GM21737 (cell line): Measurements from ENCODE around the gene COL5A1.
"Not testable (repeated sequence)": the region's sequence is repeated elsewhere in the genome, so short reads cannot be mapped to it uniquely, and the experiment has no call there.

Experiments
- ATAC-seq: cut with Tn5 transposase; IDR thresholded peaks from one replicate; pipeline ENCODE4 v1.9.1; 2021; ENCODE audit warnings: mild to moderate bottlenecking, moderate library complexity; ENCODE audit not compliant: unreplicated experiment

COL5A1 gene

DNA sequence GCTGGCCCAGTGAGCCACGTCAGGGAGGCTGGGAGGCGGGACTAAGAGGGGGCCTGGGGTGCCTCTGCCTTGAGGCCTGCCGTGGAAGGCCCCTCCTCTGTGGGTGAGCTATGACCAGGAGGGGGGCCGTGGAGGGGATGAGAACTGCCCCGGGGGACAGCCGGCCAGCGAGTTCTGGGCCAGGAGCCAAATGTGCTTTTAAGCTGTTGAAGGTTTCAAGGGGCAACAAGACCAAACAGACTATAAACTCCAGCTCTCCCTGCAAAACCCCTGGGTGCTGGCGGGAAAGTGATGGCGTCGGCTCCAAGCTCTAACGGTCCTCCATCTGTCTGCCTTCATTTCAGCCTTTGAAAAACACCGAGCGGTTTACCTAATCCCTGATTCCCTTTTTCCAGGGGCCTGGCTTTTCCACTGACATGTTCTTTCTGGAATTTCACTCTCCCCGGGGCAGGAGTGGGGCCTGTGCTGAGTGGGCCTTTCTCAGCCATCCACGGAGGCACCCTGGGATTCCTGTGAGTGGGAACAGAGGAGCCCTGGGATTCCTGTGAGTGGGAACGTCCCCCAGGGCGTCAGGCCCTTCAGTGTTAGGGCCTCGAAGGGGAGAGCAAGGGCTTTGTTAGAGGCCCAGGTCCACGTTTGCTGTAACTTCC is 65.6 kb downstream of the COL5A1 start:
- no peak for ATAC-seq

DNA sequence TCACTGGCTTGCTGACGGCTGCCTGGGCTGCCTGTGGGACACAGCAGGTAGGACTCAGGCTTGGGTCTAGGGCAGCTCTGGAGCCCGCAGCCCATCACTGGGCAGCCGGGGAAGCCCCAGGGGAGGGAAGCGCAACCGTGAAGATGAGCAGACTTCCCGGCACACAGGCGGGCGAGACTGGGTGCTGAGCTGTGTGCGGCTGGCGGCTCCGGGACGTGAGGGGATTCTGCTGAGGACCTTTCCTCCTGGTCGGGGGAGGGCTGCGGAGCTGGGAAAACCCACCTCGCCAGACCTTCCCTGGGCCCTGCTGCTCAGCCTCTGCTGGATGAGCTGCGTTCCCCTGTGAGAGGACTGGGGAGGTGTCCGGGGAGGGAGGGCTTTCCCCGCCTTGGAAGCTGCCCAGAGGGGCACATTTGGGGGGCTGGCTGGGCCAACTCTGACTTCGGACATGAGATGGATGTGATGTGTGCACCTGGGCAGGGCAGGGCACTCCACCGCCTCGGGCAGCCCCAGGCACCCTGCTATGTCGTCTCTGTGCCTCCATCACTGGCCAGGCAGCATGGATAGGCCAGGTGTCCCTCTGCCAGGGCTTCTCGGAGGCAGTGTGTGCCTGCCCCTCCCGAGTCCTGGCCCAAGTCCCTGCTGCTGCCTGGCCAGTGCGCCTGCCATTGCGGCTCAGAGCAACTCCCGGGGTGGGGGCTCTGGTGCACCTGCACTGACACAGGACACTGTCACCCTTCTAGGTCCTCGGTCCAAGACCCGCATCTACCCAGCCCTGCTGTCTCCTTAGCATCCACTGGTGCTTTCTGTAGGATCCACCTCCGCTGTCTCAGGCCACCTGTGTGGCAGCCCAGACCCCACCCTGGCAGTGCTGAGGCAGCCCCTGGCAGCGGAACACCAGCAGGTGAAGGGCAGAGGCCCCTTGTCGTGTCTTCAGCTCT is 66.4 kb downstream of the COL5A1 start:
- ATAC-seq = no peak

DNA sequence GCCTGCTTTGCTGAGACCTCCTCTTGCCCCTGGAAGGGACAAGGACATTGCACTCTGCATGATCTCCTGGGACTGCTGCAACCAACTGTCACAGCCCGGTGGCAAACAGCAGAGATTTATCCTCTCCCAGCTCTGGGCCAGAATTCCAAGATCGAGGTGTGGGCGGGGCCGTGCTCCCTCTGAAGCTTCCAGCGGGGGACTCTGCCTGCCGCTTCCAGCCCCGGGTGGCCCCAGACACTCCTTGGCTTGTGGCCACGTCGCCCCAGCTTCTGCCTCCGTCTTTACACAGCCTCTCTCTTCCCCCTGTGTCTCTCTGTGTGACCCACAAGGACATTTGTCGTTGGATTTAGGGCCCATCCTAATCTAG is 67.1 kb downstream of the COL5A1 start:
- ATAC-seq = no peak

DNA sequence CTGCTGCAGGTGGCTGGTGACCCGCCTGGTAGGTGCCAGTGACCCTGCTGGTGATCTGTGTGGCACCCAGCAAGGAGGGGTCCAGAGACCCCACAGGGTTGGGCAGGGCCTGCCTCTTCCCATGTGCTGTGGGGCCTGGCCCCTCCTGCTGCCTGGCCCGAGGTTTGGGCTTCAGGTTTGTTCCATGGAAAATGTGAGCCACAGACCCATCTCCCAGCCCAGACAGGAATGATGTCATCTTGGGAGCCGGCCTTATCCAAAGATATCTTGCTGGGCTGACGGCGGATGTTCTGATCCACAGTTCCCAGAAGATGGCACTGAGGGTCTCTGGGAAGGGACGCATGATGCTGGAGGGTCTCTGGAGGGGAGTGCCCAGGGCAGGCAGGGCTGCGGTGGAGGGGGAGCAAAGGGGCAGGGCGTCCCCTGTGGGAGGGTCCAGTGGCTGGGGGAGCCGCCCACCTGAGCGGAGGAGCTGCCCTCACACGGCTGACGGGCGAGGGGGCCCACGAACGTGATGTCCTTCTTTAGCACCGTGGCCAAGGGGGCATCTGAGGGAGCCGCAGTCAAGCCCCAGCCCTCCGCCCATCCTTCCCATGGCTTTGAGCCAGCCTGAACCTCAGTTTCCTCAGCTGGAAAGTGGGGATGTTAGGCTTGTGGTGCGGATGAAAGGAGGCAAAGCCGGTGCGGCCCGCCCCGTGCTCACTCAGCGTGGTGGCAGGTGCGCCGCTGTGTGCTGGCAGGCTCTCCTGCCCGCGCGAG is 68.1 kb downstream of the COL5A1 start:
- no peak for ATAC-seq

DNA sequence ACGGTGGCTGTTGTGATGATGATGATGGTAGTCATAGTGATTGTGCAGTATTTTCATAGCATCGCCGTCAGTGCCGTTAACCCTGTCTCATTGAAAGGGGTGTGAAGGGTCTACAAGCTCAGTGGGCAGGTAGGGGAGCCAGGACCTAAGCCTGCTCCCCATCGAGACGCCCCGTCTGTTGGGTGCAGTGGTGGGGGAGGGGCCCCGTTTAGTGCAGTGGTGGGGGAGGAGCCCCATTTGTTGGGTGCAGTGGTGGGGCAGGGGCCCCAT is 68.6 kb downstream of the COL5A1 start:
- no peak for ATAC-seq

DNA sequence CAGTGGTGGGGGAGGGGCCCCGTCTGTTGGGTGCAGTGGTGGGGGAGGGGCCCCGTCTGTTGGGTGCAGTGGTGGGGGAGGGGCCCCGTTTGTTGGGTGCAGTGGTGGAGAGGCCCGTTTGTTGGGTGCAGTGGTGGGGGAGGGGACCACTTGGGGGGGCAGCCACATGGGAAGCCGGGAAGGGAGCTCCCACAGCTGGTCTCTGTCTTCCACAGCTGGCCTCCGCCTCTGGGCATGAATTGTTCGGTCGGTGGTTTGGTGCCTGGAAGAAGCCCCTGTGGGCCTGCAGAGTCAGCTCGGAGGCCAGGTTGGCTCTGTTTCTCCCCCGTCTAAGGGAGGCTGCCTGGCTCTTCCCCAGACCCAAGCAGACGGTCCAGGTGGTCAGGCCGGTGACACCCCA is 69.3 kb downstream of the COL5A1 start:
- ATAC-seq = no peak

DNA sequence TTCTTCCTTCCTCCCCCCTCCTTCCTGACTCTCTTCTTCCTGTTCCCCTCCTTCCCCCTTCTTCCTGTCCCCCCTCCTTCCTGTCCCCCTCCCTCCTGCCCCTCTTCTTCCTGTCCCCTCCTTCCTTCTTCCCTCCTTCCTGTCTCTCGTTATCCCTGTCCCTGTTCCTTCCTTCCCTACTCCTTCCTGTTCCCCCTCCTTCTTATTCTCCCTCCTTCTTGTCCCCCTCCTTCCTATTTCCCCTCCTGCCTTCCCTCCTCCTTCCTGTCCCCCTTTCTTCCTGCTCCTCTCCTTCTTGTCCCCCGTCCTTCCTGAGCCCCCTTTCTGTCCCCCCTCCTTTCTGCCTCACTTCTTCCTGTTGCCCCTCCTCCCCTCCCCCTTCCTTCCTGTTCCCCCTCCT is 70.6 kb downstream of the COL5A1 start:
- no peak for ATAC-seq

DNA sequence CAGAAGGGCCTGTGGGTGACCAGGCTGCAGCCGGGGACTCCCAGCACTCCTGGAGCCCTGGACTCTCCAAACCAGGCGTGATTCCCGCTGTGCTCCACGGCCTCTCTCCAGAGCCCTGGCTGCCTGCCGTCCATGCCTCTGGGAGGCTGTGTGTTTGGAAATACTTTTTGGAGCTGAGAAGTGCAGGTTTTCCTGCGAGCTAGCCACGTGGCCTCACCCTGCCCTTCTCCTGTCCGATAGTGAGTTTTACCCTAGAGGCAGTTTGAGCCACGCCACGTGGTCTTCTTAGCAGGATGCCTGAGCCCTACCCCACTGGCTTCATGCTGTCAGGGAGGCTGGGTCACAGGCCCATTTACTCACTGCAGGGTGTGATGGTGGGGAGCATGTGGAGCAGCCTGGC is 71.3 kb downstream of the COL5A1 start:
- no peak for ATAC-seq

DNA sequence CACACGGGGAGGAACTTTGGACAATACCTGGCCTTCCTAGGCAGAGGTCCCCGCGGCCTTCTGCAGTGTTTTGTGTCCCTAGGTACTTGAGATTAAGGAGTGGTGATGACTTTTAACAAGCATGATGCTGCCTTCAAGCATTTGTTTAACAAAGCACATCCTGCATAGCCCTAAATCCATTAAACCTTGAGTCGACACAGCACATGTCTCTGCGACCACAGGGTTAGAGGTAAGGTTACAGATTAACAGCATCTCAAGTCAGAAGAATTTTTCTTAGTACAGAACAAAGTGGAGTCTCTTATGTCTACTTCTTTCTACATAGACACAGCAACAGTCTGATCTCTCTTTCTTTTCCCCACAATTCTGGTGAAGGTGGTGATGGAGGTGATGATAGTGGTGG is 73.9 kb downstream of the COL5A1 start:
- ATAC-seq = not testable (repeated sequence)

DNA sequence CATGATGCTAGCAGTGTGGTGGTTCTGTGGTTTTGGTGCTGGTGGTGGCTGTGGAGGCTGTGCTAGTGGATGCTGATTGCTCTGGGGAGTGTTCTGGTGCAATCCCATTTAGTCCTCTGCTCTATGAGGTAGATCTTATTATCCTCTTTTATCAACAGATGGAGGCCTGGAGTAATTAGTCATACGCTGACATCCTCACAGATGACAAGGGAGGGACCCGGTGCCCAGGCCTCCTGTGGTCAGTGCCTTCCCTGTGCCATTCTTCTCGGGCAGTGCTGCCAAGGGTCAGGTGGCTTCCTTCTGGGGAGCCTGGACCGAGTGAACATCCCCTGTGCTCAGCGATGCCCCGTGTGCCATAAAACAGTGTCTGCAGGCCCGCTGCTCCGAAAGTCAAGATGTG is 74.5 kb downstream of the COL5A1 start:
- ATAC-seq = no peak

DNA sequence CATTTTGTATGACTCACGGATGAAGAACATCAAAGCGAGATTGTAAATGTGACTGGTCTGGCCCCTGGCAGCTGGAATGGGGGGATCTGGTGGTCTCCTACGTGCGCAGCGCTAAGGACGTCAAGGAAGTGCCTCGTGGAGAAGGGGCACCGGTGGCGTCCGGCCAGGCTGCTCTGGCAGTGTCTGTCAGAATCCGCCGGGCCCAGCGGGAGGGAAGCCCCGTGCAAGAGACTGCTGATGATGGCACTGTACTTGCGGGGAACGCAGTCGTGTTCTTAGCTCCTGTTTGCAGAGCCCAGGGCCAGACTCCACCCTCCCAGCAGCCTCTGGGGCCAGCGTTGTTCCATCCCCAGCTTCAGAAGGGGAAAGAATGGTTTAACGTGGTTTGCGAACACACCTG is 75.5 kb downstream of the COL5A1 start:
- no peak for ATAC-seq

DNA sequence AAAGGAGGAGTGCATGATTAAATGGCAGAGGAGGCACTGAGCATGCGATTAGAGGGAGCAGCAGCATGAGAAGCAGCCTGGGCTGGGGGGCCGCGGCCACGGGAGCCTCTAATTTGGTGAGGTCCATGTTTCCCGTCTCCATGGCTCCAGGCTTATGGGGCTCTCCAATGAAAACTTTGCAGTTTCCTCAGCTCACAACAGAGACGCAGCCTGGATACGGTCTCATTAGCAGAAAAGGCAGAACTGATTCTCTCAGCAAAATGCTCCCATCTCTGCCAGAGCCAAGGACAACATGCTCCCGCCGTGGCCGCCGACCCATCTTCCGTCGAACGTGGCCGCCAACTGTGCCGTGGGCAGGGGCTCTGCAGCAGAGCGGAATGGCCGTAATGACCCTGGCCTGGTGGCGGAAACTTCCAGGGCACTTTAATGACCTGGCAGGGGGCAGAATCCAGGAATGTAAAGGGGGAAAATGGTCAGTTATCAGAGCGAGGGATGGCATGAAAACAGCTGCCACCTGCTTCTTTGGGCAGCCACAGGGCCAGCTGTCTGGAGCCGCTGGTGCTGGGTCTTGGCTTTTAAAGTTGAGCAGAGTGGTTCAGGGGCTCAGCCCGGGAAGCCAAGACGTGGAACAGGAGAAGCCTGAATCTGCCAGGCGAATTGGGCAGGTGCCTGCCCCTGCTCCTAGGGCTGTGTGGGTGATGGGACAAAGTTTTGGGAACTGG is 76.5 kb downstream of the COL5A1 start:
- ATAC-seq = no peak

DNA sequence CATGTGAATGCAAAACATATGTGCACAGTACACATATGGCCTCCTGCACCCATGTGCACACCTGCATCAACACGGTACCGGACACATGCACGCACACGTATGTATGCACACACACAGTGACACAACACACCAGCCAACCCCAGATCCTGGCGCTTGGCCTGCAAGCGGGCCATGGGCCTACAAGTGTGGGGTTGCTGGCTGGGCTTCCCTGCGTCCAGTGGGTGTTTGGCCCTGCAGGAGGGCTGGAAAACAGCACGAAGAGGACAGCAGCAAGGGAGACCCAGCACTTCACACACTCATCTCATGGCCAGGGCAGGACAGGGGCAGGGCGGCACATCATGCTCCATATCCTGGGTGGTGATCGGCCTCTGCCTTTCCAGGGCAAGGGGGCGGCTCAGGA is 77.7 kb downstream of the COL5A1 start:
- ATAC-seq = no peak

DNA sequence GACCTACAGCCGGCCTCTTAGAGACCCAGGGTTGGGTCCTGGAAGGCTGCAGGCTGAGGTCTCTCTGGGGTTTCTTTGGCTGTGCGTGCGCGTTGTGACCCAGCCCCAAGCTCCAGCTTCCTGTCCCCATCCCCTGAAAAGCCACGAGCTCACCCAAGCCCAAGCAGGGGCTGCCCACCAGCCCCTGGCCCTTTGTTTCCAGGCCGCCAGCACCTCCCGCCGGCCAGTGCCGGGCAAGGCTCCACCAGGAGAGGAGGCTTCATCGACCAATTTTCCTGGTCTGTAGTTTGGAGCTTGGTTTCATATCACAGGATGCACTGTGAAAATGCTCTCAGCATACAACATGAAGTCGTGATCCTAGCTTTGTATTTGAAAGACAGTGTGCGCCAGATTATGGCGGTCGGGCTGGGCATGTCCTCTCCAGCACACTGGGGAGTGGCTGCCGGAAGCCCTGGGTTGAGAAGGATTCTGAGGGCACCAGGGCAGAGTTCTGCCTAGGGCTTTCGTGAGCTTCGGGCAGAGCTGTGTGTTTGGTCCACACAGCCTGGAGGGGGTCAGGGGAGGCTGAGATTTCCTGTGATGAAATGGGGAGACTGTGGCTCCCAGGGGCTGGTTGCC is 78.6 kb downstream of the COL5A1 start:
- no peak for ATAC-seq

DNA sequence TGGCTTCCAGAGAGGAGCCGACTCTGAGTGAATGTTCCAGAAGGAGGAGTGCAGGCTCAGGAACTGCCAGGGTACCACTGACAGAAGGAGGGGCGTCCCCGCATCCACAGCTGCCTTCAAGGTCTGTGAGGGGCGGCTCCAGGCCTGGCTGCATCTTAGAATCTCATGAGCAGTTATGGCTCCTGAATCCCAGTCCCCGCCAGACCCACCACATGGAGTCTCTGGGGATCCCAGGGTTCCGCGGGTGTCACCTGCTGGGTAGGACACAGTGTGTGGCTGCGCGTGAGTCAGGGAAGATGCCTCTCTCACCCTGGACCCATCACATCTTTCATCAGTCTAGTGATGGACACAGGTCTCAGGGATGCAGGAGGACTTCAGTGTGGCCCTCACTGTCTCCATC is 79.2 kb downstream of the COL5A1 start:
- no peak for ATAC-seq

DNA sequence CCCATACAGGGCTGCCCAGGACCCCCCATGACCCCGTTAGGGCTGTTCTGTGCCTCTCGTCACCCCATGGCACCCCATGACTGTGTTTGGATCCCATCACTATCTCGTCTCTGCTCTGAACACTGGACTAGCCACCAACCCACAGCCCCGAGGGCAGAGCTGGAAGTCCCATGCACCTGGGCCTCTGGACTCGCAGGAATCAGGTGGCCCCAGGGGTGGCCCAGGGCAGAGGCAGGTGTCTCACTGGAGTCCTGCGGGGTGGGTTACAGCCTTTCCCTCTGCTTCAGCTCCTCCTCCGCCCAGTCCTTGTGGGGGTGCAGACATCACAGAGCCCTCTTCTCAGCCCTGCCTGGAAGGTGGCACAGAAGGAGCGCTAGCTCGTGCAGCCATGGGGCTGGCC is 79.7 kb downstream of the COL5A1 start:
- no peak for ATAC-seq

DNA sequence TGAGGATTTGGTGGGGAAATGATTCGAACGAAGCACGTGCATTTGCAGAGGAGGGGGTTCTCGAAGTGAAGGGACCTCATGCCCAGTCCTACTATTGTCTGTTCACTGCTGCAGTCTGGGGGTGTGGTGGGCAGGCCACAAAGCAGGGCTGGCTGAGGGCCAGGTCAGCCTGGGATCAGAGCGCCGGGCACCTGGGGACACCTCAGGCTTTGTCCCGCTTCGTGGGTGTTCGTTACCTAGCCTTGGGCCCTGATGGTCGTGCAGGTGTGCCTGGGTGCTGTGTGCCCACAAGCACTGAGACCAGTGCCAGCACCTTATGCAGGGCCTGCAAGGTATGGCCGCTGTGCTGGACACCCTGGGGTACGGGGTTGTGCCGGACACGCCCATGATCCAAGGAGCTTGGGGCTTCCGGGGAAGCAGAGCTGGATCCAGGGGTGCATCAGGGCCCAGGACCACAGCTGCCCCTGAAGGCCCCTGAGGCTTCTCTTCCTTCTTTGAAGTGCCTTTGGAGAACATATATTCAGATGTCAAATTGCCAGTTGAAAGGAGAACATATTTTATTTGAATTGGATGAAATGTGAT is 80.6 kb downstream of the COL5A1 start:
- ATAC-seq = no peak

DNA sequence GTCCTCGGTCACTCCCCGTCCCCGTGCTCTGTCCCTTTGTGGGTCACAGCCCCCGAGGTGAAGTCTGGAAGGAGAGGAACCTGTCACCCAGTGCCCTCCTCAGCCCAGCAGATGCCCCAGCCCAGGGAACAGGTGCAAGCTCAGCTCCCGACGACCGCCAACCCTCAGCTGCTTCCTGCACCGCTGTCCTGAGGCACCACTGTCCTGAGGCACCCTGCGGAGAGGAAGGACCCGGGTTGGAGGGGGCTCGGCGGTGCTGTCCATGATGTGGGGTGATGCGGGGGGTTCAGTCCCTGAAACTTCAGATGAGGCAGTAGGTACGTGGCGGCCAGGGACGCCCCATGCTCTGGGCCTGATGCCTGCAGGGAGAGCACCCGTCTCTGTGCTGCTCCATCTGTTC is 81.4 kb downstream of the COL5A1 start:
- no peak for ATAC-seq

DNA sequence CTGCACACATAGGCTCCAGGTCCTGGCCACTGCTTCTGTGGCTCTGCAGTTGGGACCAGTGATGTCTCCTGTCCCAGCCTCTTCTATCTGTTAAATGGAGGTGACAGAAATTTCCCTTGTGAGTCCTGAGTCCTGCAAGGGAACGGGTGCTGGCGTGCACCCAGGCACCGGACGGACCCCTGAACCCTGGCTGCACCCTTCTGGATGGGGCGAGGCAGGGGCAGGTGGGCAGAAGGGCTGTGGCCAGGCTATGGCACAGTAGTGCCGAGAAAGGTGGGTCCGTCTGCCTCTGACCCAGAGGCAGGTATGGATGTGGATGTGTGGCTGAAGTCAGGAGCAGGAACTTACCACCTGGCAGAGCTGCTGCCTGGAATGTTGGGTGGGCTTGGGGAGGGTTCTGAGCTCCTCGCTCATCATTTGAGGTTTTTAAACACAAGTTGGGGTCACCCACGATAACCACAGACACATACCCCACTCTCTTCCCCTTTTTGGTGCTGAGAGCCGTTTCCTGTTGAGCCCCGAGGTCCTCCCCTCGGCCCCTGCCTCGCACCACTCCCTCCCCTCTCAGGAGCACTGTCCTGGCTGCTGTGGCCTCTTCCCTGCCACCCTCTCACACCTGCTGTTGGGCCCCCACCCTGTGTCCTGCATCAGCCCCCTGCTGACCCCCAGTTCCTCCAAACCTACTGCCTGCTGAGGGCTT is 82.0 kb downstream of the COL5A1 start:
- ATAC-seq = no peak
